HG03442 (cell line): ENCODE results near the gene DKK1.

Experiments
- ATAC-seq: cut with Tn5 transposase; IDR thresholded peaks from one replicate; pipeline ENCODE4 v1.9.1; 2021; ENCODE audit warnings: mild to moderate bottlenecking, moderate library complexity; ENCODE audit not compliant: unreplicated experiment

DKK1 gene

GRCh38 chr10:52313933-52314821 lies at the start of gene DKK1:
DKK1 (plus strand) TSS chr10:52314281; CDS start chr10:52314435, 154 bp downstream.
- peak; percentile 57 for ATAC-seq

DNA sequence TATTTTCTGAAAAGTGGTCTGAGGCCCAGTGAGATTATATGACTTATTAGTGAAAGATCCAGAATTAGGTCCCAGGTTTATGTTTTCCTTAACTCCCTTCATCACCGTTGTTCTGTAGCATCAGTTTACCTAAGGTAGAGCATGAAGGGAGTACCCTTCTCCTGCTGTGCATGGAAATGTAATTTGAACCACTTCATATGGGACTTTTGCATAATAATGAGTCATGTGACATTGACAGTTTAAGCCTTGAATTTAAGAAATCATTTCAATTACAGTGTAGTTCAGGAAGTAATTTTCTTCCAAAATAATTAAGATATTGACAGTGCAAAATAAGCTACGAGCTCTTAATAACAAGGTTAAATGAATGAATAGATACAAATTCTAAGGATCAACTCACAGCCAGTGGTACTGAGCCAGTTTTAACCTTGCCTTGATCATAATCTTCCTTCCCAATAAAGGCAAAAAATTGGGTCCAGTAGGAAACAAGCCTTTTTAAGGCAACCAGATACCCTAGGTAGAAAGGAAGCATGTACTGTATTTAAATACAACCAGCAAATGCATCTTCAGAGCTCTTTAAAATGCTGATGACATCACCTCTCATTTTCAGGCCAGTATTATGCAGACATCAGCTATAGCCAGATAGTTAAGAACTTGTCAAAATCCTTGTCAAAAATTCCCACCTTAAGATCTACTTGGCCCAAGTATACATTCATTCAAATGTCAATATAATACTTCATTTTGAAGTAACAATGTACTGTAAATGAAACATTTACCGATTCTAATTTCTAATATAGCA lies 48.8 kb upstream of the DKK1 start:
- no peak for ATAC-seq

- no peak for ATAC-seq
These were observed 47.2 kb upstream of the DKK1 start for GRCh38 chr10:52266858-52267257.

- no peak for ATAC-seq
These were observed 45.3 kb upstream of the DKK1 start for GRCh38 chr10:52268790-52269189.

- ATAC-seq, result no peak
These were observed 44.8 kb upstream of the DKK1 start for GRCh38 chr10:52269233-52269632.

- ATAC-seq, result no peak
These were observed 37.9 kb upstream of the DKK1 start for GRCh38 chr10:52276163-52276562.

DNA sequence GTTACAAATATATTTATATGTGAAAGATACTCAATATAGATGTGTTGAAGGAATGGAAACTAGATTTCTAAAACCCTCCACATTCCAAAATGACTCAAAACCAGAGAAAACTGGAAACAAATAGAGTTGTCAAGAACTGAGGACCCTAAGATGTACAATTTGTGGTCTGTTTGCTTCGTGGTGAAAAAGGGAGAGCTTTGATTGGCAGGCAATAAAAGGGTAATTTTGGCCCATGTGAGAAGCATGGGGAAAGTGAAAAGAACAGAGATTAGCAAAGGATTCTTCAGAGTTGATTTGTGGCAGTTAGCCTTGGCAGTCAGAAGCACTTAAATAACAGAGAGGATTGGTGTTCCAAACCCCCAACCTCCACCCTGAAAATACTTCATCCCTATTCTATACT lies 37.1 kb upstream of the DKK1 start:
- no peak for ATAC-seq

GRCh38 chr10:52279546-52279945 lies 34.5 kb upstream of the DKK1 start:
- no peak for ATAC-seq

DNA sequence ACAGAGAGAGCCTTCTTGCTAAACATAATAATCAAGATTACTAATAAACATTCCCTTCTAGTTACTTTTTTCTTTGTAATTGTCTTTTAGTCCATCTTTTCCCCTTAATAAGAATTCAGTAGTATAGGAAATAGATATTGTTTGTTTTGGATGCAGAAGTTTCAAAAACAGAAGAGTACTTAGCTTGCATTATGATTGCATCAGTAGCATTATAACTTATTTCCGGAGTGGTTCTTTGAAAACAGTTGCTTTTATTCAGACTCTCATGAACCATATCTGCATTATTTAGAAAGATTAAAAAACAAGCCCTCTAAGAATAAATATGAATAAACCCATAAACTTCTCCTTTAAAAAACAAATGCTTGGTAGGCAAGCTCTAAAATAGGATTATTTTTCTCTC lies 34.0 kb upstream of the DKK1 start:
- ATAC-seq, result no peak

- ATAC-seq, result no peak
These were observed 30.9 kb upstream of the DKK1 start for GRCh38 chr10:52283174-52283573.

DNA sequence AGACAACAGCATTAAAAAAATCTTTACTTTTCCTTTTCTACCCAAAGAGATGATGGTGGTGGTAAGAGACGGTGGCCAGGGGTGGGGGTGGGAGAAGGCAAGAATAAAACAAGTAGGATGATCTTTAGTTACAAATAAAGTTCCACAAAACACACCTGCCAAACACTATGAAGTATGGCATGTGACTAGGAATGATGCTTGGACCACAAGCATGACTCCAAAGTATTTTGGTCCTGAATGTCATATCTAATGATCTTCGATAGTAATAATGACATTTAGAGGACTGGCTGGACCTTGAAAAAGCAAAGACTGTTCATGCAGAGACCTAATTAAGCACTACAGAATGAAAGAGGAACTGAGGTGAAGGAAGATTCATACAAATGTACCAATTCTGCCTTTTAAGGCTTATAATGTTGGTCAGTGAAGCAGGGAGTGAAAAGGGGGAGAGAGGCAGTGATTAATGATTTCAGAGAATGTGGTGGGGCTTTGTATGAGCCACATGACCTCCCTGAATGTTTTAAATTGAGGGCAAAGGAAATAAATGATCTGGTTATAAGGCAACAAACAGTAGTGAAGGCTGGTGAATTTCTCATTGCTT lies 29.6 kb upstream of the DKK1 start:
- ATAC-seq, result peak; percentile 60

DNA sequence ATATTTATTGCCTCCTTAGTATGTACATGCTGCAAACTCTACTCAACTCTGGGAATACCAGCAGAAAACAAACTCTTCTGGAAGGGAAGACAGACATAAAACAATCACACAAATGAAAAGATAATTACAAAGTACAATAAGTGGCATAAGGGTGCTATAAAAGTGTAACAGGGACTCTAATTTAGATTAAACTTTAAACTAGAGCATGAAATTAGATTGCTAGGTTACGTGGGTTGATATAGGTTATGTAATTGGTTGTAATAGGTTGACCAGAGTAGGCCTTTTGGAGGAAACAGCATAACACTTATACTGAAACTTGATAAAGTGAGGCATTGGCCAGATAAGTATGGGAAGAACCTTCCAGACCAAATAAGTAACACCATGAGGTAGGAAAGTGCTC lies 26.2 kb upstream of the DKK1 start:
- no peak for ATAC-seq

DNA sequence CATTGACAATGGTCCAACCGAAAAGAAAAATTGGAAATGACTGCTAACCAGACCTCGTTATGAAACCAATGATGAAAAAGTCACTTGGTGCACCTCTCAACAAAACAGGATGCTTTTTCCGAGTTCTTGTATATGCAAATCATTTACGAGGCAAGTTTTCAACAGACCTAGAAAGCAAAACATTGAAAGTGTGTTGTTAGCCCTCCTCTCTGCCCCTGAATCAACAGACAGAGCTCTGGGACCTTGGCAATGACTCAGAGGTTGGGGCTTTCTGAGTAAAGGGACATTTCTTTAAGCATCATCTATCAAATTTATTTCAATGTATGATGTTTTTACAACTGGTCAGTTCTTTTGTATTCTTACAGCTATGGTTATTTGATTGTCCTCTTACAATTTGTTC lies 16.3 kb upstream of the DKK1 start:
- ATAC-seq, result no peak

DNA sequence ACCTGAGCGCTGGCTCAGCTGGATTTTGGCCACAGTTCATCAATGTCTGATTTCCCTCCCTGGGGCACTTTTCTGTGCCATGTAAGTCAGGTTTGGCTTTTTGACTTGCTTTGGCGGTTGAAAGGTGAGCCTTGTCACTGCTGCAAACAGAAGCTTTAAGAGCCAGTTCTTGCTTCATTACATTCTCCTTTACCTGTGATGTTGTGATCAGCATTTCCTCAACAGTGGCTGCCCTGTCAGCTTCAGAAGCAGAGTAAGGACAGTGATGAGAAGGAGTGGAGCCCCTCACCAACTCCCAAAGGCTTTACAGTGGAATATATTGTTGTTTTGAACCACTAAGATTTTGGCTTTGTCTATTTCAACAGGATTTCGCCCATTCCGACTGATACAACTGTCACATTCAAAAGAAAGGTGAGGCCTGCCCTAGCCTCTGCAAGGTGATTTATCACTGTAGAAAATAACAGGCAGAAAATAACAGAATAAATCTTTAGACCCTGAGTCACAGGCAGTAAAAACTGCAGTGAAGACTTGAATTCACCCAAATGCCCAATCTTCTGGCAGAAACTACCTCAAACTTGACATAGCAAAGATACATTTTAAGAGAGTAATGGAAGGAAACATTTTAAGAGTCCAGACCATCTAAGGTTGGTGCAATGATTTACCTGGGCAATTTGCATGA lies 13.3 kb upstream of the DKK1 start:
- ATAC-seq, result no peak

DNA sequence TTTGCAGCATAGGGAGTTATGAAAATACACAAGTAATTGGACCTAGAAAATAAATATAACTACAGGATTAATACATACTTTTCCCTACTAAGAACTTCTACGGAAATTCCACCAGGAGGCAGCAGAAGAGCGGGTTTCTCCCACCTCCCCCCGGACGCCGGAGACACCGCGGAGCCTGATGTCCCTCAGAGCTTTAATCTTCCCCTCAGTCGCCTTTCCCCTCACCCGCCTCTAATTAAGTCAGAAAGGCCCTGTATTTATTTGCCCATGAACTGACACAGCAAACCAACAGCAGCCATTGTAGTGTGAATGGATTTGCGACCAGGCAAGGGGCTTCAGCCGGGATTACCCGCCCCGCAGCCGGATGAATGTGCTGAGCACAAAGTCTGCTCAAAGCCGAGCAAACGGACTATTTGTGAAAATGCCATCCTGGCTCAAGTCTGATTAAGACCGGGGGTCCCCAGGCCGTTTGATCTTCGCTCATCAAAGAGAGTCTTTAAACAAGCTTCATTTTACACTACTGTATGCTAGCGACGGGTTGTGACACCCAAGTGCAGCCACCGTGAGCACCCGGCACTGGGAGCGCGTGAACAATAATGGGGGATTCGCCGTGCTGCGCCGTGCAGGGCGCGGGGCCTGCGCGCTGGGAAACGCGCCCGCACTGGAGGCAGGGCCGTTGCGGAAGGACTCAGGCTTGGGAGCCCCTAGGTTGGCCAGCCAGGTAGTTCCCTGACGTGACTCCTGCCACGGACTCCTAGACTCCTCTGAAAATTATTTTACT lies 5.6 kb upstream of the DKK1 start:
- peak; percentile 62 for ATAC-seq

- no peak for ATAC-seq
These were observed 1.2 kb upstream of the DKK1 start for GRCh38 chr10:52312942-52313255.

GRCh38 chr10:52313256-52313932 lies 687 bp upstream of the DKK1 start:
- ATAC-seq, result no peak

GRCh38 chr10:52314822-52315552 lies 906 bp downstream of the DKK1 start:
- peak; percentile 6 for ATAC-seq

DNA sequence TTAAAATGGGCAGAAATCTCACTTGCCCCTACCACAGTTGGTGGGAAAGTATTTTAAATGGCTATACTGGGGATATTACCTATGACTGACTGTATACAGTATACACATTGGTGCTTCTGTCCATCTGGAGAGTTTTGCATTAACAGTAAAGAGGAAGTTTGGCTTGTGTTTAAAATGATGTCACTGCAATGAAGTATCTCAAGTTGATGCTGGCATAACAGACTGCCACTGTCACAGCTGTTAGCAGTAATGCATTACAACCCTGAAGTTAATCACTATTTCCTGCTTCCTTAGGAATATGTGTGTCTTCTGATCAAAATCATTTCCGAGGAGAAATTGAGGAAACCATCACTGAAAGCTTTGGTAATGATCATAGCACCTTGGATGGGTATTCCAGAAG lies 1.9 kb downstream of the DKK1 start:
- ATAC-seq, result no peak
